CMK (cell line): ENCODE data around the gene PNPLA7.
A peak's percentile ranks its signal among the peaks of the same experiment; 100 is the strongest.
"Not testable (repeated sequence)": the region's sequence is repeated elsewhere in the genome, so short reads cannot be mapped to it uniquely, and the experiment has no call there.

Source experiments
- DNase-seq: peaks from one replicate; pipeline ENCODE4 v3.0.0-alpha.2; 2010; ENCODE audit warnings: low read depth

The PNPLA7 gene

DNA sequence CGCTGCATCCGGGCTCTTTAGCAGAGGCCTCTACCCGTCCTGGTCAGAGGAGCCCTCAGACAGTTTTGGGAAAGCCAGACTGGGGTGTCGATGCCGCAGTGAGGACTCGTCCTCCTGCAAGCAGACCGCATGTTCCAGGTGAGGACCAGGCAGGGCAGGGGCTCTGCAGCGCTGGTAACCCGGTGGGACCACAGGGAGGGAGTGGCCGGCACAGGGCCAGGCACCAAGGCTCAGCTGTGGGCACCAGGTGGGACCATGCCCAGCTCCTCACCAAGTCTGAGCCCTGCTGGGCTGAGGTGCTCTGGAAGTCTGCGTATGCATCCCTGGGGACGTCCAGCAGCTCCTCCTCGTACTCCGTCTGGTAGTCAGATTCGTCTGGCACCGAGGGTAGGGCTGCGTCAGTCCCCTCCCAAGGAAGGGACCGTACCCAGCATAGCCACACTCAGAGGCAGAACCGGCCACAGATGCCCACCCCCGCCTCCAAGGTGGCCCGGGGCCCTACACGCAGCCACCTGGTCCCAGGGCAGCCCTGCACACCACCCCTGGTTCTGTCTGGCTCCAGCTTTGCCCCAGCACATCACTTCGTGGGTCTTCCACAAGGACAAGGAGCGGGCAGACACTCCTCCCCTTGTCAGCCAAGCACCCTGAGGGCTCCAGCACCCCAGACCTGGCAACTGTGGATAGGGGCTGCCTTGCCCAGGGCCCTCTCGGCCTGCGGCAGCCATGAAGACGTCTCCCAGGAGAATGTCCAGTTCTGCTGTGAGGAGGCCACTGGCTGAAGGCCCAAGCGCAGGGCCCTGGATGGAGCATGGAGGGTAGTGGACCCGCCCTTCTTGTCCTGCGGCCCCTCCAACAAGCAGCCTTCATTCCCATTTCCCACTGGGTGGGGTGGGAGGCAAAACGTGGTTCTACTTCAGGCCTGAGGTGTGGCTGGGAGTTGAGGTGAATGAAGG is 89.6 kb downstream of the PNPLA7 start:
- no peak for DNase-seq

DNA sequence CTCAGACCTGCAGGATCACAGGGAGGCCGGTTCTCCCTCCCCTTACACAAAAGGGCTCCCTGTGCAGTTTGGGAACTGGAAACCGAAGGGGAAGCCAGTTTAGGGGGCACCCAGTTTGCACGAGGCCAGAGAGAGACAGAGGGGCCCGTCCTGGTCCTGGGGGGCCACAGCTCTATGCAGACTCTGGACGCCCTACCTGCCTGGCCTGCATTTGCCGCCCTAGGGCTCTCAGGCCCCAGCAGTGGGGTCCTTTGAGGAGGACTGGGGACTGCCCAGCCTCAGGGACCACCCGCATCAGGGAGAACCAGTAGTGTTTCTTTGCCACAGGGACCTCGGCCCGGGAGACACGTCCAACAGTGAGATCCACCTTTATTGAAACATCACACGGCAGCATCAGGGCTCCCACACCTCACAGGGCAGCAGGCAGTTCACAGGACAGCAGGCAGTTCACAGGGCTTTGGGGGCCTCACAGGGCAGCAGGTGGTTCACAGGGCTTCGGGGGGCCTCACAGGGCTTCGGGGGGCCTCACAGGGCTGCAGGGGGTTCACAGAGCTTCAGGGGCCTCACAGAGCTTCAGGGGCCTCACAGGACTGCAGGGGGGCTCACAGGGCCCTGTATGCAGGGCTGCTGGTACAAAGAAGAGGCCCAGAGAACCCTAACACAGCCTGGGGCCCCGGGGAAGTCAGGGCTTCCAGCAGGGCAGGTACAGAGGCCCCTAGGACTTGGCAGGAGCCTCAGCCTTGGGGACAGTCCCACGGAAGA is 90.4 kb downstream of the PNPLA7 start:
- DNase-seq: no peak

DNA sequence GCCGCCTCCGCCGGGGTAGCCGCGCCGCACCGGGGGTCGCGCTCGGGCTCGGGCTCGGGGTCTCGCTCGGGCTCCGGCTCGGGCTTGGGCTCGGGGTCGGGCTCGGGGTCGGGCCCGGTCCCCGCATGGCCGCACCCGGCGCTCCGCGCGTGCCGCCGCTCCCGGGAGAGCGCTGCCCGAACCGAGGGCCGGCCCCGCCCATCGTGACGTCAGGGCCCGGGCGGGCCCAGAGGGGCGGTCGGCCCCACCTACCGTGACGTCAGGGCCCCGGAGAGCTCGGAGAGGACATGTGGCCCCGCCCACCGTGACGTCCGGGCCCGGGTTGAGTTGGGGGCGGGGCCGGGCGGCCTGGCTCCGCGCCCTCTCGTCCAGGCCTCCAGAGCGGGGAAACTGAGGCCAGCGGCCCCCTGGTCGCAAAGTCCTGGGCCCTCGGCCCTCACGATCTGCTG is 91.0 kb downstream of the PNPLA7 start, which contains the start of gene NSMF:
NSMF (minus strand) TSS at position 183 of the 449 bp plus-strand sequence. CDS start 232 bp downstream, outside the sequence.
- peak; percentile 70 for DNase-seq

DNA sequence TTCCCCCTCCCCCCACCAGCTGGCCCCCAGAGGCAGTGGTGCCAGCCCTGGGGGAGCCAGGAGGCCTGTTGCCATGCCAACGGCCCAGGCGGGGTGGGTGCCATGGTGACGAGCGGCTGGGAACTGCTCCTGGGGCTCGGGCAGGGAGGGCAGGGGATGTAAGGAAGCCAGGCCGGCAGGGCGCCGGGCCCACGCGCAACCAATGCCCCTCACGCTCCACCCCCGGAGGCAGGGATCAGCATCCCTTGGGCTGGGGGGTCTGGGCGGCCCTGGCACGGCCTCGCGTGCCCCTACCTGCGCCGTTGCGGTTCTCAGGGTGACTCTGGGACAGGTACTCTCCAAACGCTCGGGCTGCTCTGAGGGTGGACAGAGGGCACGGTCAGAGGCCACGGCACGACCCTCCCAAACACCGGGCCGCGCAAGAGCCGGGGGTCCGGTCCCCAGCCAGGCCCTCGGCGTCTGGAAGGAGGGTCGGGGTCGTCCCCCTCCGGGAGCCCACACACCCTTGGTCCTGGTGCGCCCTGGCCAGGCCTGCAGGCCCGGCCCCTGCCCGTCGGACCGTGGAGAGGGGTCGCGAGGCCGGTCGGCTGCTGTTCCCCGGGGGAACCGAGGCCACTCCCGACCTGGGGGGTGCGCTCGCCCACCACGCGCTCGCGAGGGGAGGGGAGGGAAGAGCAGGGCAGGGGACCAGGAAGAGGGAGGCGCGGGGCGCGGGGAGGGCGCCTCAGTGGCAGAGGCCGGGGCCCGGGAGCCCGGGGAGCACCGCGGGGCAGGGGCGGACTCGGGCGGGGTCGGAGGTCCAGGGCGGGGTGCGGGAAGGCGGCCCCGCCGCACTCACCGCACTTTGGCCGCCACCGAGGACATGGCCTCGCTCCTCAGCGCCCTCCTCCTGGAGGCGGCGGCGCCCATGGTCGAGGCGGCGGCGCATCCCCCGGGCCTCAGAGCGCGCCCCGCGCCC is 91.7 kb downstream of the PNPLA7 start:
- DNase-seq: peak; percentile 53

DNA sequence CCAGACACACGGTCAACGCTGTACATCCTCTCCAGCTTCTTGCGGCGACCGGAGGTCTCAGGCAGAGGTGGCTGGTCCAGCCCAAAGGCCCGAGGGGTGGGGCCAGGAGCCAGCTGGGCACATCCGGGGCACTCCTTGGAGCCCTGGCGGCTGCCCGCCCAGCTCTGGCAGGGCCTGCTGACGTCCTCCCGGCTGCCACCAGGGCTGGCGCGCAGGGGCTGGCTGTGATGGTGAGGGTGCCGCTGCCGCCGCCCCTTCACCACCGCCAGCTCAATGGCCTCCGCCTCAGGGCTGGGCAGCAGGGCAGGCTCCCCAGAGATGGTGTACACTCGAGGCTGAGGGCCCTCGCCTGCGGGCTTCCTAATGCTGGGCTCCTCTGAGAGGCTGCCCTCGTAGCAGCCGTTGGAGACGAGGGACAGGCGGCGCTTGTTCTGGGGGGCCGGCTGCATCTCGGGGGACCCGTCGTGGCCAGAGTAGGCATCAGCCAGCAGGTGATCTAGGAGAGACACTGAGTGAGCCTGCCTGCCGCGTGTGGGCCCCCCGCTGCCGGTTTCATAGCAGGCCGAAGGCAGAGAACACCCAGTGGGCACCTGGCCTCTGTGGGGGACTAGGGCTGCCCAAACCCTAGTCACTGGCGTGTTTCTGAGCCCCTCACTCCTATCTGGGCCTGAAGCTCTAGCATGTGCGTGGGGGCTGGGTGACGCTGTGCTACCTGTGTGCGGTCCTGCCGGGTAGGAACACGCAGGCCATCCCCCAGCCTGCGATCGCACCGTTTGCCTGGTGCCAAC is 92.6 kb downstream of the PNPLA7 start:
- DNase-seq: no peak

DNA sequence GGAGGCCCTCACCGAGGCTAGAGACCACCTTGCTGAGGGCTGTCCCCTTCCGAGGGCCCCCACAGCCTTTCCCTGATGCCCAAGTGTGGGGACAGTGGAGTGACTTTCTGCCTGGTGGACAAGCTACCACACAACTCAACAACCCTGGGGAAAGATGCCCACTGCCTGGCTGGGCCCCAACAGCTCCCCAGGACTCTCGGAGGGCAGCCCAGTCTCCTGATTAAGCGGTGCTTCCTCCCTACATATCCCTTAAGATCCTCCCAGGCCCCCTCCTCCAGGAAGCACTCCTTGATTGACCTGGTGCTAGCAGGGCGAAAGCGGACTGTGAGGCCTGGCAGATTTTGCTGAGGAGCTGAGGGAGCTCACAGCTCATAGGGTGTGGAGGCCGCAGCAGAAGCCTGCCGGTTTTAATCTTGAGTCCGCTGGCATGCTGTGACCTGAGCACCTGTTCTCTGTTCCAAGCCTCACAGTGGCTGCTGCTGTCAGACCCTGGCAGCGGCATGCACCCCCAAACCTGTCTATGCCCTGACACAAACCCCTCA is 93.3 kb downstream of the PNPLA7 start:
- DNase-seq: no peak

DNA sequence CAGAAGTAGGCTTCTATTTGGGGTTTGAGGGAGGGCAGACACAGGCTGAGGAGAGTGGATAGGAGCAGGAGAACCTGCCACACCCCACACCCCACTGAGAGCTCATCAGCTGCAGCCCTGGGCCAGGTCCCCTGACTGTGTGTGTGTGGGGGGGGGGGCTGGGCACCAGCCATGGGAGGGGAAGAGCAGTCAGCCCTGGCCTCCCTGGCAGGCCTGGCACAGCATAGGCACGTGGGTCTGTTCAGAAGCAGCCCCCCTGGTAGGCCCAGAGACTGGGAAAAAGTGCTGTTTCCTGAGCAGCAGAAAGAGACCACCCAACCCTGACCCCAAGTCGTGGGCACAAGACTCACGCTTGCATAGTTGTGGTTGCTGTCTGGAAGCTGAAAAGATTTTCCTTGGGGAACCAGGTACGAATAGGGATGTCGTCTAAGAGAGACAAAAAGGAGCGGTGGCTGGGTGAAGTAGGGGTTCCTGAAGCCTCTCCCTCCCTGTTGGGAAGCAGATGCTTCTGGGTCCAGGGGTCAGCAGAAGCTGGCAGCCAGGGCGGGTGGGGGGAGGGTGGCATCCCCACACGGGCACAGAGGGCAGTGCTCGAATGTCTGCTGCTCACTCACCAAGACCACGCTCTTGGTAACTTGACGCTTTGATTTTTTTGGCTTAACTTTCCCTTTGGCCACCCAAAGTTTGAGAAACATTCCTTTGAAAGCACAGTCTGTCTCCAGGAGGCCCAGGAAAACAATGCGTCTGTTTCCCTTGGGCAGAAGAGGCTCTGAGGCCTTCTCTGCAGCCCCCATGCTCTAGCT is 93.9 kb downstream of the PNPLA7 start:
- no peak for DNase-seq

DNA sequence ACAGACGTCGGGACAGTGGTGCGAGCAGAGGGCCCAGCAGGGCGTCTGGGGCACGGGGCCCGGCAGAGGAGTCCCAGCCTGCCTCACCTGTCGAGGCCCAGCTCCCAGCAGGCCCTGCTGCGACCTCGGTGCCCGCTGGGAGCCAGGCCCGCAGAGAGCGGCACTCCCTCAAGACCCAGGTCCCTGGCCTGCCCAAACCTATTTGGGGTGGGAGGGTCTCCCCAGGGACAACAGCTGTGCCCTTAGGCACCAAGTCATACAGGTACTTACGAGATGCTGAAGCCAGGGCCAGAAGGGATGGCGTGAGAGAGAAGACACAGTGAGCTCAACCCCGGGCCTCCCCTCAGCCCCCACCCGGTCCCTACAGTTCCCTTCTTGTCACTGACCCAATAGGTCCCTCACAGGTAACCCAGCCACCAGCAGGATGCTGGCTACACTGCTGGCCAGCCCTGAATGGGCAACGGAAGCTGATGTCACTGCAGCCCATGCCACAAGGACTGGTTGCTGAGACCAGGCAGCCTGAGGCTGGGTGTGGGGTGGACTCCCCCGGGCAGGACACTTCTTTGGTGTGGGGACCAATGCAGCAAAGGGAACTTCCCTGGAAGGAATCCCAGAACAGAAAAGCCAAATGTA is 94.7 kb downstream of the PNPLA7 start:
- no peak for DNase-seq

DNA sequence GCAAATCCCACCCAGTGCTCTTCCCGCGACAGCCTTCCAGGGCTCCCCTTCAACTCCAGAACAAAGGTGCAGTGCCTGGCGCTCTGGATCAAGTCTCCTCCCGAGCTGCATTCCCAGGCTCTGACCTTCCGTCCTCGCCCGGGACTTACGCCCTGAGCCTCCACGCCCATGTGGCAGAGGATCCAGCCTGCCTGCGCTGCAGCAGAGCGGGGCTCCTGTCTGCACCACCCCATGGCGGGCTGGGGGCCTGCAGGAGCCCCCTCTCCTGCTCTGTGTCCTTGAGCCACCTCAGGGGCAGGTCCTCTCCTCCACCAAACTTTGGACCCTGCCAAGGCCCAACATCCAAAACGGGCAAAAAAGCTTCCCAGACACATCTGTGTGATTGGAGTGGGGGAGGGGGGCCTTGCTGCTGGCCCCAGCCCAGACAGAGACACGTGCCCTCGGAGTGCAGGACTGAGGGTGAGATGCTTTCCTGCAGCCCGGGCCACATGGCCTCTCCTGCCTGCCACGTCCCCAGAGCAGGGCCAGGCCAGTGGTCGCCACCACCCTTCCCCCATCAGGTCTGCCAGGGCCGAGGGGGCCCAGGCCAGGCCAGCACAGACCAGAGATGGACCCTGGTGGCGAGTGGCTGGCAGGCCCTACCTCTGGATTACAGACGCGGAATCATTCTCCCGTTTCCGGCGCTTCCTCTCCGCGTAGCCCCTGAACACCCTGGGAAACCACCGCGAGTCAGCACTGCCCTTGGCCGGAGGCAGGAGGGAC is 95.4 kb downstream of the PNPLA7 start:
- no peak for DNase-seq

DNA sequence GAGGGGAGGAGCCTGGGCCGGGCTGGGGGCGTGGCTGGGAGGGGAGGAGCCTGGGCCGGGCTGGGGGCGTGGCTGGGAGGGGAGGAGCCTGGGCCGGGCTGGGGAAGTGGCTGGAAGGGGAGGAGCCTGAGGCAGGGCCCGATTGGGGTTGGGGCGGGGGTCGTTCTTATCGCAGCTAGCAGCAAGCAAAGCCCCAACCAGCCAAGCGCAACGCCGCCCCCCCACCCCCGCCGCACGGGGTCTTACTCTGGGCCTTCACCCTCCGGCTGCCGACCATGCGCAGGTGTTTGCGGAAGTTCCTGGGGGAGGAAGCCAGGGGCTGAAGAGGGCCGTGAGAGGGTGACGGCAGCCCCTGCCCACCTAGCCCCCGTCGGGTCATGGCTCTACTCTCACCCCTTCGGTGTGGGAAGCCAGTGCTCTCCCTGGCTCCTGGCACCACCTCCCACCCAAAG is 96.0 kb downstream of the PNPLA7 start:
- DNase-seq: peak; percentile 75

DNA sequence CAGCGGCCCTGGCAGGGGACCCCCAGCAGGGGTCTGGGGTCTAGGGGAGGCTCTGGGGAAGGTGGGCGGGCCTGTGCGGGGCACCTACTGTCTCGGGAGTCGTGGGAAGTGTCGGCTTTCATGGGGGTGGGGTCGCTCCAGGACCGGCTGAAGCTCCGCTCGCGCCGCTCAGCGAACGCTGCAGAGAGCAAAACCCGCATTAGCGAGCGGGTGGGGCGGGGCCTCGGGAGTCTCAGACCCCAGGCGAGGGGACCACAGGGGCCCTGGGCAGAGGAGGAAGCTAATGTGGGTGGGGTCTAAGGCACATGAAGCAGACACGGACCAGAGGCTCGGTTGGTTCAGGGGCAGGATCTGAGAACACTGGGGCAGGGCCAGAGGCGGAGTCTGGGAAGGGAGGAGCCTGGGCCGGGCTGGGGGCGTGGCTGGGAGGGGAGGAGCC is 96.5 kb downstream of the PNPLA7 start:
- peak; percentile 95 for DNase-seq

DNA sequence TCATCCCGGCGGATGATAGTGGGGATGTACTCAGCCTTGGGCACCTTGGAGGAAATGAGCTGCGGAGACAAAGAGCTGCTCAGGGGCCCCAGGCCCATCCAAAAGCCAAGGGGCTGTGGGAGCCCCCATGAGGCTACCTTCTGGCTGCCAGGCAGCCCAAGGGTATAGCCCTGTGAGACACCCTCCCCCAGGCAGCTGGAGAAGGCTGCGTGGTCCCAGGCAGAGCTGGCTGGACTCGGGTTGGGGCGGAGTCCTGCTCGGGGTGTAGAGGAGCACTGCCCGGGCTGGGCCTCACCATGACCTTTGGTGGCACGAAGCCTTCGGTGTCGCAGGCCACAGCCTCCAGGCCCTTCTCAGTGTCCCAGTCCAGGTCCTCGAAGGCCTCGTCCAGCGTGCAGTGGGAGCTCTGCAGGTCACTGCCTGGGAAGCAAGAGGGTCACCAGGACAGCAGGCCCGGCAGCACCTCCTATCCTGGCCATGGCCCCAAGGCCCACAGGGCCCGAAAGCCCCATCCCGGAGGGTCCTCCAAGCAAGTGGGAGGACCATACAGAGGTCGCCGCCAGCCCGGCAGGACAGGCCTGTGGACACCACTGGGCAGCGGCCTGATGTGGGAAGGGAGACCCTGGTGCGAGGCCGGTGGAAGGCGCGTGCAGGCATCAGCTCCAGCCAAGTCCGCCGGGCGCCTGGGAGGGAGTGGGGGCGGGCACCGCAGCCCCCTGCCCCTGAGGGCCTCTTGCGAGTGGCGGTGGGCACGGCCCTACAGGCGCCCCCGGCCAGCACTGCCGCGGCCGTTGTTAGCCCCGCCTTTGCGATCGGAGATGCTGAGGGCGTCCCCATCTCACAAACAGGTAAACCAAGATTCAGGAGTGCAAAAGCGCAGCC is 97.2 kb downstream of the PNPLA7 start:
- DNase-seq: no peak

DNA sequence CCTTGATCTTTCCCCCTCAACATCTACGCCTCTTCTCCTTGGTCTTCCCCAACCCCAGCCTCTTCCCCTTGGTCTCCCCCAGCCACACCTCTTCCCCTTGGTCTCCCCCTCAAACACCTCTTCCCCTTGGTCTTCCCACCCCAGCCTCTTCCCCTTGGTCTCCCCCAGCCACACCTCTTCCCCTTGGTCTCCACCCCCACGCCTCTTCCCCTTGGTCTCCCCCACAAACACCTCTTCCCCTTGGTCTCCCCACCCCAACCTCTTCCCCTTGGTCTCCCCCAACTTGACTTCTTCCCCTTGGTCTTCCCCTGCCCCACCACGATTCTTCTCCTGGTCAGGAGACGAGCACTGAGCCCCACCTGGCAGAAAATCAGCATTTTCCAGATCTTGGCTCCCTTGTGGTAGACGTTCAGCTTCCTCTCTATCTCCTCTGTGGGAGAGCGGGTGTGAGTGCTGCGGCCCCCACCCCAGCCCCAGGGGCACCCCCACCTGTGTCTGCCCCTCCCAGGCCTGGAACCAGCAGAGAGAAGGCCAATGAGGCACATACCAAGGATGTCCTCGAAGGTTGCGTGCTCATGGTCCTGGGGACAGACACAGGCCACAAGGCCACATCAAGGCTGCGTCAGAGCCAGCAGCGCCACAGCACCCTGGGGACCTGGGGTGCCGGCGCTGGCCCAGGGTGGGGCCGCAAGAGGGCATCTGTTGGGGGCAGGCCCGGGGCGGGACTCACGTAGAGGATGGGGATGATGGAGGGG is 98.0 kb downstream of the PNPLA7 start:
- peak; percentile 97 for DNase-seq

DNA sequence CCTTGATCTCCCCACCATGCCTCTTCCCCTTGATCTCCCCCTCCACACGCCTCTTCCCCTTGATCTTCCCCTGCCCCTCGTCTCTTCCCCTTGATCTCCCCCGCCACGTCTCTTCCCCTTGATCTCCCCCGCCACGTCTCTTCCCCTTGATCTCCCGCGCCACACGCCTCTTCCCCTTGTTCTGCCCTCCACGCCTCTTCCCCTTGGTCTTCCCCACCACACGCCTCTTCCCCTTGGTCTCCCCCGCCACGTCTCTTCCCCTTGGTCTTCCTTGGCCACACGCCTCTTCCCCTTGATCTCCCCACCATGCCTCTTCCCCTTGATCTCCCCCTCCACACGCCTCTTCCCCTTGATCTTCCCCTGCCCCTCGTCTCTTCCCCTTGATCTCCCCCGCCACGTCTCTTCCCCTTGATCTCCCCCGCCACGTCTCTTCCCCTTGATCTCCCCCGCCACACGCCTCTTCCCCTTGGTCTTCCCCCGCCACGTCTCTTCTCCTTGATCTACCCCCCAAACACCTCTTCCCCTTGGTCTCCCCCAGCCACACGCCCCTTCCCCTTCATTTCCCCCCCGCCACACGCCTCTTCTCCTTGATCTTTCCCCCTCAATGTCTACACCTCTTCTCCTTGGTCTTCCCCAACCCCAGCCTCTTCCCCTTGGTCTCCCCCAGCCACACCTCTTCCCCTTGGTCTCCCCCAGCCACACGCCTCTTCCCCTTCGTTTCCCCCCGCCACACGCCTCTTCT is 98.8 kb downstream of the PNPLA7 start:
- not testable (repeated sequence) for DNase-seq

DNA sequence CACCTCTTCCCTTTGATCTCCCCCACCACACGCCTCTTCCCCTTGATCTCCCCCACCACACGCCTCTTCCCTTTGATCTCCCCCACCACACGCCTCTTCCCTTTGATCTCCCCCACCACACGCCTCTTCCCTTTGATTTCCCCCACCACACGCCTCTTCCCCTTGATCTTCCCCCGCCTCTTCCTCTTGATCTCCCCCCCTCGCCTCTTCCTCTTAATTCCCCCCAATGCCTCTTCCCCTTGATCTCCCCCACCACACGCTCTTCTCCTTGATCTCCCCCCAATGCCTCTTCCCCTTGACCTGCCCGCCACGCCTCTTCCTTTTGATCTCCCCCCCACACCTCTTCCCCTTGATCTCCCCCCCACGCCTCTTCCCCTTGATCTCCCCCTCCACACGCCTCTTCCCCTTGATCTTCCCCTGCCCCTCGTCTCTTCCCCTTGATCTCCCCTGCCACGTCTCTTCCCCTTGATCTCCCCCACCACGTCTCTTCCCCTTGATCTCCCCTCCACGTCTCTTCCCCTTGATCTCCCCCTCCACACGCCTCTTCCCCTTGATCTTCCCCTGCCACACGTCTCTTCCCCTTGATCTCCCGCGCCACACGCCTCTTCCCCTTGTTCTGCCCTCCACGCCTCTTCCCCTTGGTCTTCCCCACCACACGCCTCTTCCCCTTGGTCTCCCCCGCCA is 99.5 kb downstream of the PNPLA7 start:
- peak; percentile 93 for DNase-seq
